Liver (tissue), 9 donors: ENCODE data around the gene GPC3. TPM values are rescaled to one million over a fixed set of nuclear protein-coding genes. Genes with fewer than 3 reads are reported as not detected.

ENCODE experiments used
- DNase-seq: peaks from one replicate; pipeline ENCODE4 v3.0.0-alpha.2; 2017; ENCODE audit warnings: low spot score
- H3K27ac ChIP-seq, 2 donors: one replicate each; pipeline ENCODE4 v1.7.0; 2013; ENCODE audit warnings: inconsistent platforms in 2 of 2, low read length in 2 of 2, control low read depth in 1 of 2, low read depth in 1 of 2, mild to moderate bottlenecking in 1 of 2
- H3K27me3 ChIP-seq, 4 donors: one replicate each; pipeline versions ENCODE4 v1.6.1 to v1.7.0; 2013; ENCODE audit warnings: low read length in 3 of 4, inconsistent platforms in 1 of 4, mild to moderate bottlenecking in 1 of 4, moderate library complexity in 1 of 4; ENCODE audit not compliant: control insufficient read depth in 4 of 4, insufficient read depth in 4 of 4
- H3K36me3 ChIP-seq, 4 donors: one replicate each; pipeline versions ENCODE4 v1.6.1 to v1.7.0; 2013; ENCODE audit warnings: low read length in 3 of 4, mild to moderate bottlenecking in 3 of 4, low read depth in 1 of 4, moderate library complexity in 1 of 4; ENCODE audit not compliant: control insufficient read depth in 4 of 4, insufficient read depth in 3 of 4
- H3K4me1 ChIP-seq, 4 donors: one replicate each; pipeline versions ENCODE4 v1.6.1 to v1.7.0; 2013; ENCODE audit warnings: low read length in 3 of 4, mild to moderate bottlenecking in 3 of 4, moderate library complexity in 1 of 4; ENCODE audit not compliant: control insufficient read depth in 4 of 4, insufficient read depth in 4 of 4
- H3K4me3 ChIP-seq, 3 donors: one replicate each; pipeline versions ENCODE4 v1.6.1 to v1.7.0; 2013; ENCODE audit warnings: low read length in 3 of 3, control low read depth in 1 of 3, low read depth in 1 of 3, mild to moderate bottlenecking in 1 of 3
- H3K9ac ChIP-seq, 2 donors: one replicate each; pipeline ENCODE4 v1.7.0; 2013; ENCODE audit warnings: low read length in 2 of 2, mild to moderate bottlenecking in 2 of 2, moderate library complexity in 2 of 2, control low read depth in 1 of 2, low read depth in 1 of 2
- H3K9me3 ChIP-seq, 4 donors: one replicate each; pipeline versions ENCODE4 v1.6.1 to v1.7.0; 2013; ENCODE audit warnings: low read length in 3 of 4; ENCODE audit not compliant: control insufficient read depth in 4 of 4
- ATF3 ChIP-seq: IDR thresholded peaks from 2 replicates; pipeline ENCODE4 v1.6.1; 2016; ENCODE audit warnings: antibody characterized with exemption
- CTCF ChIP-seq: fragments of 150-350 bp; IDR thresholded peaks from 2 replicates; pipeline ENCODE4 v1.5.1; 2017; ENCODE audit warnings: improper control_type of control experiment, low read depth, low read length; ENCODE audit not compliant: missing input control
- FOXA2 ChIP-seq: IDR thresholded peaks from 2 replicates; pipeline ENCODE4 v1.6.1; 2016; ENCODE audit warnings: antibody characterized with exemption
- GABPA ChIP-seq, 2 donors: IDR thresholded peaks in 1 of 2; conservative IDR thresholded peaks in 1 of 2; 2 replicates each; pipeline ENCODE4 v1.6.1; 2016; ENCODE audit warnings: antibody characterized with exemption in 2 of 2, mild to moderate bottlenecking in 1 of 2, moderate library complexity in 1 of 2
- HNF4G ChIP-seq: IDR thresholded peaks from 2 replicates; pipeline ENCODE4 v1.6.1; 2016; ENCODE audit warnings: antibody characterized with exemption
- JUND ChIP-seq, 2 donors: IDR thresholded peaks; 2 replicates each; pipeline ENCODE4 v1.6.1; 2016; ENCODE audit warnings: antibody characterized with exemption in 2 of 2
- RAD21 ChIP-seq, 2 donors: IDR thresholded peaks; 2 replicates each; pipeline ENCODE4 v1.6.1; 2016; ENCODE audit warnings: antibody characterized with exemption in 2 of 2, mild to moderate bottlenecking in 2 of 2
- RXRA ChIP-seq, 2 donors: IDR thresholded peaks; 2 replicates each; pipeline ENCODE4 v1.6.1; 2017 to 2018; ENCODE audit warnings: antibody characterized with exemption in 2 of 2, mild to moderate bottlenecking in 1 of 2
- TAF1 ChIP-seq: conservative IDR thresholded peaks from 2 replicates; pipeline ENCODE4 v1.6.1; 2016; ENCODE audit warnings: antibody characterized with exemption, mild to moderate bottlenecking
- WGBS: extraction: QIAGEN DNeasy Blood & Tissue Kit; methylation state at CpG from one replicate; pipeline ENCODE4 v1.1.7; 2013; 5-methylcytosine and 5-hydroxymethylcytosine counted together
- polyA plus RNA-seq, 2 donors: library from polyadenylated mRNA; stranded (reverse) in 1 of 2; unstranded in 1 of 2; fragments of 200-250 nt in 1 of 2; fragments of >200 nt in 1 of 2; fragmentation: Nextera tagmentation in 1 of 2; extraction: Ambion mirVana in 1 of 2; gene quantifications; one replicate each; pipeline versions ENCODE4 v1.2.1 to v1.2.3, GENCODE V29; 2013 to 2015
- total RNA-seq, 2 donors: library from RNA; depleted of rRNA; stranded (reverse); fragments of >200 nt; gene quantifications; one replicate each; pipeline ENCODE4 v1.2.3, GENCODE V29; 2014
- TF ChIP-seq, protein P1 (sequence below): IDR thresholded peaks from 2 replicates; pipeline ENCODE4 v1.6.1; 2016; ENCODE audit warnings: antibody characterized with exemption
- donor health status: healthy.
- donor health status: healthy.
- donor health status: healthy.
- donor health status: healthy.
- donor health status: healthy.

The GPC3 gene
- total and polyA plus RNA-seq, 4 donors, result 0.40 to 1,133 (median 1.5) TPM

DNA sequence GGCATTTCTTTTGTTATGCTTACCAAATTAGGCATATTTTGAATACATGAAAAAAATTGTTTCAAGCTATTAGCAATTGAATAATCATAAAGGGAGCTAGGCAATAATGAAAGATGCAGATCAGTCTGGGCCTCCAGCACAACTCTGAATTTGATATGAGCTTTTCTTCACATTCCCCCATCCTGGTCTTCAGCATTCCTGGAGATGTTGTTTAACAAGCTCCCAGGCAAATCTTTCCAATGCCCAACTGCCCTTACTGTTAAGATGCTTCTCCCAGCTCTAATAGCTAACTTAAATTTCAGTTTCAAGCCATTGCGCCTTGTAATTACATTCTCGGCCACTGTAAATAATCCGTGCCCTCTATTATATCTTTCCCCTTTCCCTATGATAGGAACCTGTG, 19.2 kb downstream of the GPC3 start:
- Histone ChIP-seq H3K36me3 (no peaks in the 10 kb centered on the region), H3K9me3 (no peaks in the 10 kb centered on the region), H3K27ac (no peak overlapping the region), H3K4me3 (no peak overlapping the region), H3K9ac (no peak overlapping the region), H3K4me1 (no peaks in the 10 kb centered on the region), H3K27me3 (peaks cover 0 to 2% (median 0%) of the 10 kb centered on the region in 4 donors)
- TF ChIP-seq JUND (IDR thresholded peaks at IDR 0.05) (no peak), ATF3 (no peak)
- DNase-seq, result no peak
- WGBS, result 92% methylated on average over 3 of the region's 3 CpGs

- Histone ChIP-seq H3K4me3 (no peak overlapping the region), H3K36me3 (no peaks in the 10 kb centered on the region), H3K27me3 (peaks cover 0 to 2% (median 0%) of the 10 kb centered on the region in 4 donors), H3K4me1 (no peaks in the 10 kb centered on the region), H3K27ac (no peak overlapping the region), H3K9me3 (no peaks in the 10 kb centered on the region), H3K9ac (no peak overlapping the region)
- DNase-seq, result no peak
- TF ChIP-seq RAD21 (IDR thresholded peaks at IDR 0.05) (no peak), HNF4G (no peak), RXRA (IDR thresholded peaks at IDR 0.05) (no peak), CTCF (no peak), FOXA2 (no peak)
- WGBS, result 93% methylated on average over 3 of the region's 3 CpGs
These were observed 20.1 kb downstream of the GPC3 start for GRCh38 chrX:133965321-133965720.

DNA sequence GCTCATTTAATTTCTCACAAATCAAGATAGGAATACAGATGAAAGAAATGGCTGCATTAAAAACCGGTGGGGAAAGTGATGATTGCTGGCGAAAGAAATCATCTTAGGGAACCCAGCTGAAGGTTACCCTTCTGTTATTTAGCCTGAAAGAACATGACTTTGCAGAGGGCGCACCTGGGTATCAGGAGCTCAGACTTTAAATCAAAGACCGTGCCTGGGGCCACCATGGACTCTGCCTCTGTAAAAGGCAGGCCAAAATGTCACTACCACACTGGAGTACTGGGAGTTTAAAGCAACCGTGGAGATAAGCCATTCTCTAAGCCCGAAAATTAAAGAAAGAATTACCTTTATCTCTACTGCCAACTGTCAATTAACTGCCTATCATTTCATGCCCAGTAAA, 24.3 kb downstream of the GPC3 start:
- H3K4me3 ChIP-seq, result no peak overlapping the region
- H3K9me3 ChIP-seq, result no peaks in the 10 kb centered on the region
- H3K27ac ChIP-seq, result no peak overlapping the region
- TF ChIP-seq GABPA (IDR thresholded peaks at IDR 0.05 in 1 of 2, conservative IDR thresholded peaks at IDR 0.05 in 1 of 2), result no peak
- WGBS, result 91% methylated on average over 6 of the region's 6 CpGs
- H3K9ac ChIP-seq, result no peak overlapping the region
- no peak for DNase-seq
- H3K36me3 ChIP-seq, result no peaks in the 10 kb centered on the region
- H3K4me1 ChIP-seq, result no peaks in the 10 kb centered on the region
- H3K27me3 ChIP-seq, result no peaks in the 10 kb centered on the region

DNA sequence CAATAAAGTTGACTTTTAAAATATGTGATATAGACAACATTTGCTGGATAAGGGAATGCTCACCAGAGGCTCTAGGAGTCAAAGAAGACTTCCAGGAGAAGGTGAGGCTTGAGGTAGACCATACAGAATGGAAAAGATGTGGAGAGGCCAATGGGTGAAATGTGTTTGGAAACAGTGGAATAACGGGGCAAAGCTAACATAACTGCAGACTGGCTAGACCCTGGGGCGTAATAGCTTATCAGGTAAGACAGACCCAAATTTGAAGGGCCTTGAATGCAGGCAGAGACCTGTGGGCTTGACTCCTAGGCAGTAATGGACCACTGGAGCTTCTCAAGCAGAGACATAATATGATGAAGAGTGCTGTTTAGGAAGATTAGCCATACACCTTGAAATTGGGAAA, 25.4 kb downstream of the GPC3 start:
- DNase-seq, result no peak
- Histone ChIP-seq H3K9ac (no peak overlapping the region), H3K36me3 (no peaks in the 10 kb centered on the region), H3K4me1 (no peaks in the 10 kb centered on the region), H3K27me3 (no peaks in the 10 kb centered on the region), H3K9me3 (no peaks in the 10 kb centered on the region), H3K4me3 (no peak overlapping the region), H3K27ac (no peak overlapping the region)
- TF ChIP-seq FOXA2 (no peak), RXRA (IDR thresholded peaks at IDR 0.05) (no peak), TAF1 (no peak), ATF3 (no peak), HNF4G (no peak)
- TF ChIP-seq, protein P1, sequence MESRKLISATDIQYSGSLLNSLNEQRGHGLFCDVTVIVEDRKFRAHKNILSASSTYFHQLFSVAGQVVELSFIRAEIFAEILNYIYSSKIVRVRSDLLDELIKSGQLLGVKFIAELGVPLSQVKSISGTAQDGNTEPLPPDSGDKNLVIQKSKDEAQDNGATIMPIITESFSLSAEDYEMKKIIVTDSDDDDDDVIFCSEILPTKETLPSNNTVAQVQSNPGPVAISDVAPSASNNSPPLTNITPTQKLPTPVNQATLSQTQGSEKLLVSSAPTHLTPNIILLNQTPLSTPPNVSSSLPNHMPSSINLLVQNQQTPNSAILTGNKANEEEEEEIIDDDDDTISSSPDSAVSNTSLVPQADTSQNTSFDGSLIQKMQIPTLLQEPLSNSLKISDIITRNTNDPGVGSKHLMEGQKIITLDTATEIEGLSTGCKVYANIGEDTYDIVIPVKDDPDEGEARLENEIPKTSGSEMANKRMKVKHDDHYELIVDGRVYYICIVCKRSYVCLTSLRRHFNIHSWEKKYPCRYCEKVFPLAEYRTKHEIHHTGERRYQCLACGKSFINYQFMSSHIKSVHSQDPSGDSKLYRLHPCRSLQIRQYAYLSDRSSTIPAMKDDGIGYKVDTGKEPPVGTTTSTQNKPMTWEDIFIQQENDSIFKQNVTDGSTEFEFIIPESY, result no peak
- 69% methylated on average over 2 of the region's 2 CpGs for WGBS
